Heart left ventricle (tissue), 16 donors: ENCODE results near the gene CD2AP. TPM values are rescaled to one million over a fixed set of nuclear protein-coding genes. Genes with fewer than 3 reads are reported as not detected.

Experiments
- ATAC-seq, 4 donors: fragments of 200-7000 bp; cut with Tn5 transposase; one replicate each; pipeline ENCODE4 v1.9.1; 2020 to 2022; ENCODE audit warnings: moderate library complexity in 4 of 4, mild to moderate bottlenecking in 3 of 4, moderate number of reproducible peaks in 1 of 4
- DNase-seq, 5 donors: peaks; one replicate each; pipeline ENCODE4 v3.0.0-alpha.2; 2020
- H3K27ac ChIP-seq, 12 donors: fragments of 200-600 bp; sonication (generic) in 4 of 12; one replicate each; pipeline versions ENCODE4 v1.5.0 to v1.8.0; 2016 to 2022; ENCODE audit warnings: mild to moderate bottlenecking in 2 of 12
- H3K27me3 ChIP-seq, 9 donors: fragments of 200-600 bp; sonication (generic) in 2 of 9; one replicate each; pipeline versions ENCODE4 v1.5.1 to v1.8.0; 2016 to 2022; ENCODE audit warnings: mild to moderate bottlenecking in 3 of 9
- H3K36me3 ChIP-seq, 9 donors: fragments of 200-600 bp; sonication (generic) in 2 of 9; one replicate each; pipeline versions ENCODE4 v1.5.0 to v1.8.0; 2018 to 2022; ENCODE audit warnings: mild to moderate bottlenecking in 2 of 9
- H3K4me1 ChIP-seq, 12 donors: fragments of 200-600 bp; sonication (generic) in 4 of 12; one replicate each; pipeline versions ENCODE4 v1.5.0 to v1.8.0; 2016 to 2022; ENCODE audit warnings: mild to moderate bottlenecking in 3 of 12
- H3K4me3 ChIP-seq, 12 donors: fragments of 200-600 bp; sonication (generic) in 4 of 12; one replicate each; pipeline versions ENCODE4 v1.5.0 to v1.8.0; 2017 to 2022; ENCODE audit warnings: mild to moderate bottlenecking in 9 of 12, moderate library complexity in 4 of 12
- H3K9me3 ChIP-seq, 12 donors: fragments of 200-600 bp; sonication (generic) in 4 of 12; one replicate each; pipeline versions ENCODE4 v1.5.0 to v1.8.0; 2016 to 2022; ENCODE audit warnings: mild to moderate bottlenecking in 1 of 12
- POLR2A ChIP-seq, 2 donors: fragments of 450-650 bp; IDR thresholded peaks; one replicate each; pipeline ENCODE4 v1.6.1; 2017; ENCODE audit warnings: antibody characterized with exemption in 2 of 2, mild to moderate bottlenecking in 2 of 2, moderate library complexity in 2 of 2
- WGBS, 4 donors: extraction: QIAGEN DNeasy Blood & Tissue Kit in 2 of 4; methylation state at CpG; one replicate each; pipeline versions ENCODE4 v1.1.5 to v1.1.7; 2013 to 2018; 5-methylcytosine and 5-hydroxymethylcytosine counted together
- intact Hi-C, 10 donors: fragments of 100-400 bp; cut with DNase I; formaldehyde crosslinking; loops; one replicate each; pipeline versions ENCODE4 v1.11.1 to v1.14.2; 2022
- polyA plus RNA-seq, 2 donors: library from polyadenylated mRNA; stranded (reverse); fragments of 200-250 nt; gene quantifications; one replicate each; pipeline ENCODE4 v1.2.3, GENCODE V29; 2013
- total RNA-seq, 9 donors: library from RNA; depleted of rRNA in 2 of 9; stranded (reverse); fragments of >200 nt in 2 of 9; fragmentation: NEBNext Ultra II Directional in 3 of 9; extraction: Animal tissue kit (Norgen Biotek cat#: 25700) in 3 of 9; gene quantifications; one replicate each; pipeline versions ENCODE4 v1.1.0 to v1.2.4, GENCODE V29; 2016 to 2023
- TF ChIP-seq, protein P1 (sequence below), 12 donors: fragments of 200-600 bp; sonication (generic) in 4 of 12; IDR thresholded peaks; one replicate each; pipeline versions ENCODE4 v1.5.0 to v1.8.0; 2018 to 2022; ENCODE audit warnings: antibody characterized with exemption in 12 of 12, mild to moderate bottlenecking in 5 of 12
- donor health status: ischemic (EF 13 %, LVEDD 7.1; RV severe dilation, severe dysfunction).
- donor health status: healthy with polysubstance abuse.
- donor health status: DM: no; HTN: yes; CAD: no.
- donor health status: DM: no; HTN: no; CAD: no.
- donor health status: ischemic (EF 25% LVEDD 6.9; RV normal size, moderate dysfunction).
- donor health status: ischemic (EF 25% LVEDD 5.7; RV mildly dilated, moderate dysfunction).
- donor health status: healthy.
- donor health status: DM: yes; HTN: yes; CAD: no.
- donor health status: ischemic (EF 35%, LVEDD 5.7; RV mildly dilated, moderate dysfunction).
- donor health status: nonischemic (EF 11% LVEDD 7.7; RV severe dilation, severe dysfunction).
- donor health status: DM: yes; HTN: yes; CAD: no.
- donor health status: PGD.
- donor health status: ischemic (EF 29% LVEDD 5.4; RV normal size, mild dysfunction).
- donor health status: nonischemic (EF 23%, LVEDD 6.1; RV moderate dilation, normal function).

CD2AP gene
- total and polyA plus RNA-seq, 11 donors, result 6.4 to 18.0 (median 11.4) TPM

DNA sequence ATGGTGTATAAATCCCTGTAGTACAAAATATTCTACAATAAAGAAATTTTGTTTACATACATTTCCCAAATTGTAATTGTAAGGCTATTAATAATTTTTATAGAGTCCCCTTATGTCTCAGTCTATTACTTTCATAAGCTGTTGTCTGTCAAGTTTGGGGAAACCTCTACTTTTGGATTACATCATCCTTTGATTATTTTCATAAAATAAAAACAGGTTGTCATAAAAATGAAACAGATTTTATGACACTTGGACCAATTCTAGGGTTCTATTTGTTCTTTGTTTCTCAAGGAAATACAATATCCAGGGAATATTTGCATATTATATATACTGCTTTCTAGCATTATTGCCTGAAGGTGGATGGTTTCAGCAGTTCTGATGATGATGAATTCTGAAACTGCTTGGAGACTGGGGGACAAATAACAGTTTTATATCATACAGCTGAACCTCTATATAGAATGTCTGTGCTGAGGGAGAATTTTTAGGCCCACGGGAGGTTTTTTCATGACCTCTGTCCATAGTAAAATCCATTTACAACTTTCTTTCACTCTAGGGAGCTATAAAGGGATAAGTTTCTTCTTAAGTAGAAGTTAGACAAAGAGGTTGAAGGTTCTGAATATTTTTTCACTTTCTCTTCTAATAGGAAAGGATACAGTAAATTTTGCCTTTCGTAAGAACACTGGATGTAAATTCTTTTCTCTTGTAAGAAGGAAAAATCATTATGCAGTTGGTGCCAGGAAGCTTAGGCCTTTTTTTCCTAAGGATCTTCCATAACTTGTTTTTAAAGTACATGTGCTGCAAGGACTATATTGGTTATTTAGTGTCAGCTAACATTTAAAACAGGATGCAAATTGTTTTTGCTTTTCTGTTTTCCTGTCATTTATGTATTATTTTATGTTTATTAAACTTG lies 58.0 kb downstream of the CD2AP start:
- no peak for DNase-seq
- peaks cover 0 to 4% (median 0%) of the 10 kb centered on the region in 12 donors for H3K9me3 ChIP-seq
- 40 to 57% (median 50%) methylated on average over 2 of the region's 2 CpGs for WGBS, 4 donors

DNA sequence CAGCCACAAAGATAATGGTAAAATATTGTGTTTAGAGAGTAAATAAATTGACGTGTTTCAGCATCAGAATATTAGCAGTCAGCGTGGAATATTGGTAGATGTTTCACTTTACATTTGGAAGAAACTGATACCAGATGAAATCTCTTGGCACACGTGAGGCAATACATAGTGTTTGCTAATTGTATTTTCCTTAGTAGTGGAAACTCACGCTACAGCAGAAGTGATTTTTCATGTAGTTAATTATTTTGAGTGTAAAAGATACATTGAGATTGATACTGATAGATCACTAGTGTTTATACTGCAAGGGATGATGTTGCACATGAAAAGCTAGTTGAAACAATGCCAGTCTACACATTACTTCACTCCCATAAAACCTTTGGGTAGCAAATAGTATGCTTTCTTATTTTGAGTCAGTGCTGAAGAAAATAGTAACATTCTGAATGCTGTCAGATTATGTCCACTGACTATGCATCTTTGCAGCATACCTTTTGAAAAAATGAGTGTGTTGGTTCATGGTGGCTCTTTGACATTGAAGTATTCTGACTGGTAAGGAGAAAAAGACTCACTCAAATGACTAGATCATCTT lies 59.3 kb downstream of the CD2AP start:
- ATAC-seq (no peak), DNase-seq (no peak)
- Histone ChIP-seq H3K9me3 (no peaks in the 10 kb centered on the region), H3K4me1 (peaks cover 0 to 20% (median 7%) of the 10 kb centered on the region in 12 donors), H3K4me3 (no peak overlapping the region), H3K27me3 (no peaks in the 10 kb centered on the region), H3K36me3 (peaks cover 0 to 19% (median 7%) of the 10 kb centered on the region in 9 donors), H3K27ac (no peak overlapping the region)
- intact Hi-C loops, result no loop called here
- WGBS, 4 donors, result 94 to 96% (median 95%) methylated on average over 4 of the region's 4 CpGs
- no peak for TF ChIP-seq POLR2A (IDR thresholded peaks at IDR 0.05)
- TF ChIP-seq, protein P1, sequence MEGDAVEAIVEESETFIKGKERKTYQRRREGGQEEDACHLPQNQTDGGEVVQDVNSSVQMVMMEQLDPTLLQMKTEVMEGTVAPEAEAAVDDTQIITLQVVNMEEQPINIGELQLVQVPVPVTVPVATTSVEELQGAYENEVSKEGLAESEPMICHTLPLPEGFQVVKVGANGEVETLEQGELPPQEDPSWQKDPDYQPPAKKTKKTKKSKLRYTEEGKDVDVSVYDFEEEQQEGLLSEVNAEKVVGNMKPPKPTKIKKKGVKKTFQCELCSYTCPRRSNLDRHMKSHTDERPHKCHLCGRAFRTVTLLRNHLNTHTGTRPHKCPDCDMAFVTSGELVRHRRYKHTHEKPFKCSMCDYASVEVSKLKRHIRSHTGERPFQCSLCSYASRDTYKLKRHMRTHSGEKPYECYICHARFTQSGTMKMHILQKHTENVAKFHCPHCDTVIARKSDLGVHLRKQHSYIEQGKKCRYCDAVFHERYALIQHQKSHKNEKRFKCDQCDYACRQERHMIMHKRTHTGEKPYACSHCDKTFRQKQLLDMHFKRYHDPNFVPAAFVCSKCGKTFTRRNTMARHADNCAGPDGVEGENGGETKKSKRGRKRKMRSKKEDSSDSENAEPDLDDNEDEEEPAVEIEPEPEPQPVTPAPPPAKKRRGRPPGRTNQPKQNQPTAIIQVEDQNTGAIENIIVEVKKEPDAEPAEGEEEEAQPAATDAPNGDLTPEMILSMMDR (IDR thresholded peaks at IDR 0.05), result no peak

More for the DNA sequence above, 58.0 kb downstream of the CD2AP start:
- H3K27me3 ChIP-seq, result no peaks in the 10 kb centered on the region
- no peak for ATAC-seq
- H3K4me1 ChIP-seq, result peaks cover 0 to 20% (median 7%) of the 10 kb centered on the region in 12 donors
- H3K36me3 ChIP-seq, result peaks cover 0 to 19% (median 7%) of the 10 kb centered on the region in 9 donors
- TF ChIP-seq, protein P1 (IDR thresholded peaks at IDR 0.05), result no peak
- no peak for TF ChIP-seq POLR2A (IDR thresholded peaks at IDR 0.05)
- no peak overlapping the region for H3K4me3 ChIP-seq
- H3K27ac ChIP-seq, result peak overlapping the region in 4 of 12 donors; percentile 0 to 17 (median 2)
- intact Hi-C loops, result no loop called here

DNA sequence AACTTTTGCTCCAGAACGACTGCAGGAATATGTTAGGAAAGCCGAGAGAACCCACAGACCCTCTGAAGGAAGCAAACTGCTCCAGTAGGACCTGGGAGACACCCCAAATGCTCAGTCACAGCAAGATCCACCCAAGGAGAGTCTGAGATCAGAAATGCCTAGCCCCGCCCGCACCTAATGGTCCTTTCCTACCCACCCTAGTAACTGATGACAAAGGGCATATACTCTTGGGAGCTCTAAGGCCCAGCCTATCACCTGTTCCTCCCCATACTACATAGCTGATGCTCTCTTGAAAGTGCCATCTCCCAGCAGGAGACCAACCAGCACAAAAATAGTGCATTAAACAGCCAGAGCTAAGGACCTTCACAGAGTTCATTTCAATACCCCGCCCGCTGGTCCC lies 67.6 kb downstream of the CD2AP start:
- no peak overlapping the region for H3K27ac ChIP-seq
- DNase-seq, result no peak
- peaks cover 0 to 30% (median 27%) of the 10 kb centered on the region in 9 donors for H3K36me3 ChIP-seq
- intact Hi-C loops, result no loop called here
- no peaks in the 10 kb centered on the region for H3K9me3 ChIP-seq
- no peaks in the 10 kb centered on the region for H3K4me1 ChIP-seq
- ATAC-seq, result no peak
- H3K27me3 ChIP-seq, result no peaks in the 10 kb centered on the region
- WGBS, 4 donors, result 88 to 97% (median 96%) methylated on average over 6 of the region's 6 CpGs
- no peak for TF ChIP-seq POLR2A (IDR thresholded peaks at IDR 0.05)
- TF ChIP-seq, protein P1 (IDR thresholded peaks at IDR 0.05), result no peak
- no peak overlapping the region for H3K4me3 ChIP-seq

DNA sequence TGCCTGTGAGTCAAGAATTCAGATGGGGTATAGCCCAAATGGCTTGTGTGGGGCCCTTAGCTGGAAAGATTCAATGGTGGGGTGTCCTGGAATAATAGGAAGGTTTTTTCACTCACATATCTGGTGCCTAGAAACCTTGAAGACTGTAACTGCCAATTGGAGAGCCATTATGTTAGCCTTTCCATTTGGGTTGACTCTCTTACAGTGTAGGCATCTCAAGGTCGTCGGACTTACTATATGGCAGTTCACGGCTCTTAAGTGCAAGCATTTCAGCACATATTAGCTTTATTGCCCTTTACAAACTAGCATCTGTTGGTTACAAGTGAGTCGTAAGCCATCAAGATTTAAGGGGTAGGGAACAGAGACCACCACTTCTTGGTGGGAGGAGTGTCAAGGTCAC lies 74.1 kb downstream of the CD2AP start:
- Histone ChIP-seq H3K36me3 (peaks cover 0 to 21% (median 7%) of the 10 kb centered on the region in 9 donors), H3K27ac (no peak overlapping the region), H3K27me3 (no peaks in the 10 kb centered on the region), H3K4me3 (no peak overlapping the region), H3K9me3 (peaks cover 0 to 5% (median 0%) of the 10 kb centered on the region in 12 donors), H3K4me1 (no peaks in the 10 kb centered on the region)
- 94 to 98% (median 96%) methylated on average over 4 of the region's 4 CpGs for WGBS, 4 donors
- no peak for TF ChIP-seq POLR2A (IDR thresholded peaks at IDR 0.05)
- TF ChIP-seq, protein P1 (IDR thresholded peaks at IDR 0.05), result no peak
- DNase-seq, result no peak
- intact Hi-C loops, result no loop called here
- ATAC-seq, result no peak
